IMR-90 (cell line): ENCODE measurements around the gene LYRM2.

Experiments used
- BHLHE40 ChIP-seq: fragments of 150-350 bp; IDR thresholded peaks from 2 replicates; pipeline ENCODE4 v1.6.1; 2016; ENCODE audit warnings: mild to moderate bottlenecking, low read depth, low read length
- CEBPB ChIP-seq: IDR thresholded peaks from 2 replicates; pipeline ENCODE4 v1.6.1; 2012; ENCODE audit warnings: low read depth, low read length, improper control_type of control experiment
- FOS ChIP-seq: fragments of 150-350 bp; IDR thresholded peaks from 2 replicates; pipeline ENCODE4 v1.6.1; 2016; ENCODE audit warnings: low read depth, low read length
- MAFK ChIP-seq: IDR thresholded peaks from 2 replicates; pipeline ENCODE4 v1.6.1; 2012; ENCODE audit warnings: low read depth, low read length, improper control_type of control experiment
- MAZ ChIP-seq: IDR thresholded peaks from 2 replicates; pipeline ENCODE4 v1.6.1; 2012; ENCODE audit warnings: low read depth, mild to moderate bottlenecking, low read length, improper control_type of control experiment, moderate library complexity, borderline replicate concordance
- MXI1 ChIP-seq: IDR thresholded peaks from 2 replicates; pipeline ENCODE4 v1.6.1; 2012; ENCODE audit warnings: low read depth, mild to moderate bottlenecking, low read length, moderate library complexity, borderline replicate concordance
- POLR2A ChIP-seq: IDR thresholded peaks from 2 replicates; pipeline ENCODE4 v1.6.1; 2012; ENCODE audit warnings: mild to moderate bottlenecking, low read depth, low read length
- RAD21 ChIP-seq: IDR thresholded peaks from 2 replicates; pipeline ENCODE4 v1.6.1; 2012; ENCODE audit warnings: low read length, improper control_type of control experiment
- RCOR1 ChIP-seq: IDR thresholded peaks from 2 replicates; pipeline ENCODE4 v1.6.1; 2012; ENCODE audit warnings: mild to moderate bottlenecking, low read length, improper control_type of control experiment; ENCODE audit not compliant: insufficient replicate concordance
- RFX5 ChIP-seq: IDR thresholded peaks from 2 replicates; pipeline ENCODE4 v1.8.0; 2012; ENCODE audit warnings: low read depth, mild to moderate bottlenecking, low read length, moderate library complexity
- SMC3 ChIP-seq: fragments of 150-350 bp; IDR thresholded peaks from 2 replicates; pipeline ENCODE4 v1.6.1; 2016; ENCODE audit warnings: low read depth, mild to moderate bottlenecking, antibody characterized with exemption, low read length, moderate library complexity
- TF ChIP-seq, protein P1 (sequence below): conservative IDR thresholded peaks from 2 replicates; pipeline ENCODE4 v1.5.1; 2012; ENCODE audit warnings: mild to moderate bottlenecking, low read depth, low read length, improper control_type of control experiment

DNA sequence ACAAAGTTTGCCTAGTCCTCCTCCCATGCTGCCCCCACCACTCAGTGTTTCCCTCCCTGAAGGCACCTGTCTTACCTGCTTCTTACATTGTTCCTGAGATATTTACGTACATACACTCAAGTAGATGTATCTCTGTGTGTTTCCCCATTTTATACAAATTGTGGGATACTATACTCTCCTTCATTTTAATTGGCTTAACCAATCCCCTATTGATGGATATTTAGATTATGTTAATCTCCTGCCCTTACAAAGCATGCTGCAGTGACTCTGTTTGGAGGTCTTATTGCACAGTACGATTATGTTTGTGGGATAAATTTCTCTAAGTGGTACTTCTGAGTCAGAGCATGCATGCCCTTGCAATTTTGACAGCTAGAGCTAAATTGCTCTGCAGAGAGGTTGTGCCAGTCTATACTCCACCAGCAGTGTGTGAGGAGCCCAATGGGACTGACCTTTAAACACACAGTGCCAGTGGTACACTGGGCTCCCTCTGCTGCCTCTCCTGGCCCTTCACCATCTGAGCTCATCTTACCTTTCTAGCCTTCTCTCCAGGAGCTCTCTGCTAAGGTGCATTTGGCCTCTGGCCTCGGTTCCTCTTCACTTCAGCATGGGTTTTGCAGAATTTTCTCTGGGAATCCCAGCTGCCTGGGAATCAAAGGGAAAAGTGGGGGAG is 57.4 kb downstream of the LYRM2 start:
- TF ChIP-seq, protein P1, sequence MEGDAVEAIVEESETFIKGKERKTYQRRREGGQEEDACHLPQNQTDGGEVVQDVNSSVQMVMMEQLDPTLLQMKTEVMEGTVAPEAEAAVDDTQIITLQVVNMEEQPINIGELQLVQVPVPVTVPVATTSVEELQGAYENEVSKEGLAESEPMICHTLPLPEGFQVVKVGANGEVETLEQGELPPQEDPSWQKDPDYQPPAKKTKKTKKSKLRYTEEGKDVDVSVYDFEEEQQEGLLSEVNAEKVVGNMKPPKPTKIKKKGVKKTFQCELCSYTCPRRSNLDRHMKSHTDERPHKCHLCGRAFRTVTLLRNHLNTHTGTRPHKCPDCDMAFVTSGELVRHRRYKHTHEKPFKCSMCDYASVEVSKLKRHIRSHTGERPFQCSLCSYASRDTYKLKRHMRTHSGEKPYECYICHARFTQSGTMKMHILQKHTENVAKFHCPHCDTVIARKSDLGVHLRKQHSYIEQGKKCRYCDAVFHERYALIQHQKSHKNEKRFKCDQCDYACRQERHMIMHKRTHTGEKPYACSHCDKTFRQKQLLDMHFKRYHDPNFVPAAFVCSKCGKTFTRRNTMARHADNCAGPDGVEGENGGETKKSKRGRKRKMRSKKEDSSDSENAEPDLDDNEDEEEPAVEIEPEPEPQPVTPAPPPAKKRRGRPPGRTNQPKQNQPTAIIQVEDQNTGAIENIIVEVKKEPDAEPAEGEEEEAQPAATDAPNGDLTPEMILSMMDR: no peak
- no peak for TF ChIP-seq POLR2A
- no peak for TF ChIP-seq MAFK
- no peak for TF ChIP-seq RAD21
- TF ChIP-seq SMC3: no peak
- no peak for TF ChIP-seq RFX5
- no peak for TF ChIP-seq RCOR1
- no peak for TF ChIP-seq CEBPB
- TF ChIP-seq MAZ: no peak
- TF ChIP-seq MXI1: no peak
- no peak for TF ChIP-seq BHLHE40
- no peak for TF ChIP-seq FOS
